ENCODE data around the gene CCDC27. TPM values are rescaled to one million over a fixed set of nuclear protein-coding genes. Genes with fewer than 3 reads are reported as not detected.

Gene CCDC27
- total and polyA plus RNA-seq, 2 of the 13 experiments (the other 11 are each of a cell fraction or from before 2014, with no cell fraction given): not detected

- TF ChIP-seq TERF1 (CRISPR knock-in tag; IDR thresholded peaks at IDR 0.05) (no peak; the same call in 1 of the 2 replicates), ZNF709 (CRISPR knock-in tag; IDR thresholded peaks at IDR 0.05) (no peak; the same call in 1 of the 2 replicates), KLF13 (CRISPR knock-in tag; IDR thresholded peaks at IDR 0.05) (peak; percentile 86; the same call in 1 of the 2 replicates), THAP11 (CRISPR knock-in tag; IDR thresholded peaks at IDR 0.05) (peak; percentile 42; the same call in 1 of the 2 replicates), GFI1 (CRISPR knock-in tag; IDR thresholded peaks at IDR 0.05; ENCODE audit: borderline replicate concordance) (no peak), ZNF839 (CRISPR knock-in tag; IDR thresholded peaks at IDR 0.05; ENCODE audit: borderline replicate concordance) (no peak), ZNF761 (CRISPR knock-in tag; conservative IDR thresholded peaks at IDR 0.05) (peak; percentile 81), ZNF282 (IDR thresholded peaks at IDR 0.05; ENCODE audit: partially characterized antibody) (no peak), REXO4 (CRISPR knock-in tag; IDR thresholded peaks at IDR 0.05; ENCODE audit: borderline replicate concordance) (no peak), ZFP62 (CRISPR knock-in tag; IDR thresholded peaks at IDR 0.05) (no peak), ELF4 (CRISPR knock-in tag; IDR thresholded peaks at IDR 0.05; ENCODE audit: borderline replicate concordance) (no peak), ZNF678 (CRISPR knock-in tag; IDR thresholded peaks at IDR 0.05) (peak; percentile 29; the same call in 1 of the 2 replicates), FOXA1 (IDR thresholded peaks at IDR 0.05) (no peak), FOXA1 (CRISPR knock-in tag; IDR thresholded peaks at IDR 0.05) (no peak; the same call in 1 of the 2 replicates), BATF2 (CRISPR knock-in tag; IDR thresholded peaks at IDR 0.05) (0 out of 2 replicates have a peak, but pooled peaks have one; percentile 42), CENPBD1 (CRISPR knock-in tag; IDR thresholded peaks at IDR 0.05; ENCODE audit: borderline replicate concordance, low read depth) (no peak), ZNF547 (CRISPR knock-in tag; IDR thresholded peaks at IDR 0.05) (peak; percentile 37; the same call in 1 of the 2 replicates), BCL6 (CRISPR knock-in tag; IDR thresholded peaks at IDR 0.05) (no peak), ZNF780A (CRISPR knock-in tag; IDR thresholded peaks at IDR 0.05) (no peak), MAX (IDR thresholded peaks at IDR 0.05) (no peak), ZFP41 (CRISPR knock-in tag; IDR thresholded peaks at IDR 0.05; ENCODE audit: borderline replicate concordance) (no peak), ZNF256 (CRISPR knock-in tag; conservative IDR thresholded peaks at IDR 0.05) (no peak; the same call in 1 of the 2 replicates), ZNF576 (CRISPR knock-in tag; IDR thresholded peaks at IDR 0.05) (0 out of 2 replicates have a peak, but pooled peaks have one; percentile 66), TFDP1 (CRISPR knock-in tag; IDR thresholded peaks at IDR 0.05; ENCODE audit: borderline replicate concordance) (peak; percentile 91; the same call in 1 of the 2 replicates), TGIF2 (CRISPR knock-in tag; IDR thresholded peaks at IDR 0.05) (peak; percentile 87; the same call in 1 of the 2 replicates), DDIT3 (CRISPR knock-in tag; IDR thresholded peaks at IDR 0.05) (no peak), HNF4A (CRISPR knock-in tag; IDR thresholded peaks at IDR 0.05) (peak; percentile 75)
Measured at GRCh38 chr1:3775490-3776230, 23.4 kb downstream of the CCDC27 start (continued).
